H9 (cell line): ENCODE data around the gene KLHDC9. TPM values are rescaled to one million over a fixed set of nuclear protein-coding genes. Genes with fewer than 3 reads are reported as not detected.
"Not testable (repeated sequence)": the region's sequence is repeated elsewhere in the genome, so short reads cannot be mapped to it uniquely, and the experiment has no call there.

ENCODE experiments used
- DNase-seq: peaks from one replicate; pipeline ENCODE4 v3.0.0-alpha.2; 2017
- H2AFZ ChIP-seq: one replicate; pipeline ENCODE4 v1.6.1; 2013; ENCODE audit warnings: mild to moderate bottlenecking, low read length, control low read depth, moderate library complexity
- H2AK5ac ChIP-seq: 2 replicates; pipeline ENCODE4 v1.6.1; 2013; ENCODE audit warnings: low read length, control low read depth, mixed read lengths; ENCODE audit not compliant: insufficient read length
- H2BK120ac ChIP-seq: one replicate; pipeline ENCODE4 v1.6.1; 2013; ENCODE audit warnings: low read depth, mild to moderate bottlenecking, low read length, control low read depth, inconsistent platforms; ENCODE audit not compliant: poor library complexity, severe bottlenecking
- H2BK12ac ChIP-seq: 2 replicates; pipeline ENCODE4 v1.6.1; 2013; ENCODE audit warnings: low read length, control low read depth, mixed read lengths, low read depth; ENCODE audit not compliant: insufficient read length
- H2BK15ac ChIP-seq: 2 replicates; pipeline ENCODE4 v1.6.1; 2013; ENCODE audit warnings: low read depth, low read length, control low read depth
- H2BK20ac ChIP-seq: one replicate; pipeline ENCODE4 v1.6.1; 2013; ENCODE audit warnings: low read depth, mild to moderate bottlenecking, low read length, control low read depth, inconsistent platforms; ENCODE audit not compliant: poor library complexity, severe bottlenecking
- H2BK5ac ChIP-seq: 2 replicates; pipeline ENCODE4 v1.6.1; 2013; ENCODE audit warnings: low read length, control low read depth, mixed read lengths; ENCODE audit not compliant: insufficient read length
- H3K14ac ChIP-seq: 2 replicates; pipeline ENCODE4 v1.6.1; 2013; ENCODE audit warnings: low read length, control low read depth; ENCODE audit not compliant: insufficient read depth
- H3K18ac ChIP-seq: 2 replicates; pipeline ENCODE4 v1.6.1; 2013; ENCODE audit warnings: low read depth, mild to moderate bottlenecking, mixed read lengths, low read length, control low read depth; ENCODE audit not compliant: insufficient read length
- H3K23ac ChIP-seq: 2 replicates; pipeline ENCODE4 v1.6.1; 2013; ENCODE audit warnings: low read length, control low read depth, mixed read lengths, low read depth; ENCODE audit not compliant: insufficient read length
- H3K23me2 ChIP-seq: 2 replicates; pipeline ENCODE4 v1.6.1; 2013; ENCODE audit warnings: low read depth, mild to moderate bottlenecking, mixed read lengths, low read length, control low read depth; ENCODE audit not compliant: insufficient read length, poor library complexity, severe bottlenecking
- H3K27ac ChIP-seq: 2 replicates; pipeline ENCODE4 v1.5.1; 2013; ENCODE audit warnings: low read length, control low read depth, mixed read lengths, low read depth; ENCODE audit not compliant: insufficient read length
- H3K27me3 ChIP-seq: 2 replicates; pipeline ENCODE4 v1.6.1; 2013; ENCODE audit warnings: low read length, control low read depth, inconsistent platforms; ENCODE audit not compliant: insufficient read depth
- H3K4ac ChIP-seq: 2 replicates; pipeline ENCODE4 v1.6.1; 2013; ENCODE audit warnings: low read depth, mild to moderate bottlenecking, control low read depth, inconsistent platforms, low read length, moderate library complexity
- H3K4me1 ChIP-seq: 2 replicates; pipeline ENCODE4 v1.6.1; 2013; ENCODE audit warnings: low read length, control low read depth, inconsistent platforms; ENCODE audit not compliant: insufficient read depth
- H3K4me2 ChIP-seq: 2 replicates; pipeline ENCODE4 v1.6.1; 2013; ENCODE audit warnings: low read length, control low read depth, mixed read lengths; ENCODE audit not compliant: insufficient read length, insufficient read depth
- H3K56ac ChIP-seq: 2 replicates; pipeline ENCODE4 v1.6.1; 2013; ENCODE audit warnings: low read depth, mild to moderate bottlenecking, mixed read lengths, low read length, control low read depth; ENCODE audit not compliant: insufficient read length
- H3K79me1 ChIP-seq: 2 replicates; pipeline ENCODE4 v1.6.1; 2013; ENCODE audit warnings: low read depth, mild to moderate bottlenecking, moderate library complexity, low read length, control low read depth, inconsistent platforms; ENCODE audit not compliant: insufficient read depth, poor library complexity, severe bottlenecking
- H3K79me2 ChIP-seq: 2 replicates; pipeline ENCODE4 v1.6.1; 2013; ENCODE audit warnings: low read length, control low read depth, inconsistent platforms; ENCODE audit not compliant: insufficient read depth
- H3K9ac ChIP-seq: 2 replicates; pipeline ENCODE4 v1.6.1; 2013; ENCODE audit warnings: low read length, control low read depth, mixed read lengths; ENCODE audit not compliant: insufficient read length; ENCODE audit errors: extremely low read depth
- H3K9me3 ChIP-seq: one replicate; pipeline ENCODE4 v1.6.1; 2013; ENCODE audit warnings: low read depth, low read length, inconsistent platforms; ENCODE audit not compliant: control insufficient read depth
- H3T11ph ChIP-seq: one replicate; pipeline ENCODE4 v1.6.1; 2013; ENCODE audit warnings: mild to moderate bottlenecking, low read length, control low read depth, inconsistent platforms
- H4K20me1 ChIP-seq: one replicate; pipeline ENCODE4 v1.6.1; 2013; ENCODE audit not compliant: control insufficient read depth, insufficient read length, insufficient read depth
- H4K5ac ChIP-seq: 2 replicates; pipeline ENCODE4 v1.6.1; 2013; ENCODE audit warnings: low read depth, mild to moderate bottlenecking, mixed read lengths, low read length, control low read depth; ENCODE audit not compliant: insufficient read length
- H4K8ac ChIP-seq: replicated peaks from 2 replicates; pipeline ENCODE4 v1.6.1; 2013; ENCODE audit warnings: low read length, control low read depth, mixed read lengths, low read depth; ENCODE audit not compliant: insufficient read length
- H4K91ac ChIP-seq: 2 replicates; pipeline ENCODE4 v1.6.1; 2013; ENCODE audit warnings: low read depth, mild to moderate bottlenecking, moderate library complexity, mixed read lengths, low read length, control low read depth; ENCODE audit not compliant: insufficient read length
- H3K27ac Mint-ChIP-seq, 3 experiments: 2 replicates in 2 of 3; 3 replicates in 1 of 3; pipeline ENCODE4 v1.8.0; 2020 to 2021; ENCODE audit warnings: mixed read lengths in 3 of 3, mild to moderate bottlenecking in 1 of 3, moderate library complexity in 1 of 3
- H3K27me3 Mint-ChIP-seq: 2 replicates; pipeline ENCODE4 v1.8.0; 2021; ENCODE audit warnings: low read depth, mild to moderate bottlenecking, moderate library complexity, mixed read lengths
- H3K36me3 Mint-ChIP-seq, 3 experiments: 2 replicates in 2 of 3; 3 replicates in 1 of 3; pipeline ENCODE4 v1.8.0; 2020 to 2021; ENCODE audit warnings: low read depth in 3 of 3, mixed read lengths in 3 of 3; ENCODE audit not compliant: insufficient read depth in 1 of 3
- H3K4me1 Mint-ChIP-seq, 2 experiments: 2 replicates each; pipeline ENCODE4 v1.8.0; 2020; ENCODE audit warnings: mixed read lengths in 2 of 2
- H3K4me3 Mint-ChIP-seq, 2 experiments: 2 replicates in 1 of 2; 3 replicates in 1 of 2; pipeline ENCODE4 v1.8.0; 2020 to 2021; ENCODE audit warnings: mild to moderate bottlenecking in 2 of 2, mixed read lengths in 2 of 2, moderate library complexity in 1 of 2
- H3K9me3 Mint-ChIP-seq, 2 experiments: 2 replicates in 1 of 2; 3 replicates in 1 of 2; pipeline ENCODE4 v1.8.0; 2020; ENCODE audit warnings: mild to moderate bottlenecking in 2 of 2, mixed read lengths in 2 of 2, moderate library complexity in 1 of 2
- CTCF ChIP-seq: fragments of 200-600 bp; sonication (generic); conservative IDR thresholded peaks from 3 replicates; pipeline ENCODE4 v1.8.0; 2021; ENCODE audit warnings: antibody characterized with exemption, mild to moderate bottlenecking
- WGBS: extraction: QIAGEN DNeasy Blood & Tissue Kit; methylation state at CpG from one replicate; pipeline ENCODE4 v1.1.7; 2013; ENCODE audit warnings: missing lambda C conversion rate, low lambda C conversion rate, mixed read lengths; ENCODE audit not compliant: insufficient read length; ENCODE audit errors: extremely low coverage; 5-methylcytosine and 5-hydroxymethylcytosine counted together
- total RNA-seq: library from RNA; stranded (reverse); gene quantifications from 2 replicates; pipeline ENCODE4 v1.2.1, GENCODE V29; 2021

Gene KLHDC9
- total RNA-seq, 1 experiment from 2014 or later = 6.6 TPM

- Histone ChIP-seq H3K23me2 (no peaks in the 10 kb centered on the region), H3T11ph (no peak overlapping the region), H3K27me3 (no peaks in the 10 kb centered on the region), H3K79me1 (no peaks in the 10 kb centered on the region), H3K9ac (no peak overlapping the region), H2BK120ac (no peak overlapping the region), H2AK5ac (no peak overlapping the region), H3K4ac (no peak overlapping the region), H2BK5ac (no peak overlapping the region), H4K91ac (no peak overlapping the region), H4K20me1 (no peaks in the 10 kb centered on the region), H3K9me3 (no peaks in the 10 kb centered on the region), H3K4me1 (no peaks in the 10 kb centered on the region; the same call in 1 of the 2 replicates), H3K23ac (no peak overlapping the region), H3K14ac (no peak overlapping the region), H2AFZ (no peak overlapping the region), H3K79me2 (no peaks in the 10 kb centered on the region), H2BK20ac (no peak overlapping the region), H2BK15ac (no peak overlapping the region), H3K18ac (no peak overlapping the region), H3K4me2 (no peak overlapping the region), H4K5ac (no peak overlapping the region), H4K8ac (no peak overlapping the region), H2BK12ac (no peak overlapping the region), H3K56ac (no peak overlapping the region), H3K27ac (no peak overlapping the region)
- H3K4me1 Mint-ChIP-seq = peaks cover 8 to 16% of the 10 kb centered on the region in 2 experiments
- no peak for DNase-seq
- no peak overlapping the region for H3K27ac Mint-ChIP-seq
- no peaks in the 10 kb centered on the region for H3K9me3 Mint-ChIP-seq
- peaks cover 3% of the 10 kb centered on the region; the same call in 1 of the 2 replicates for H3K27me3 Mint-ChIP-seq
- no peak overlapping the region for H3K4me3 Mint-ChIP-seq
- no peaks in the 10 kb centered on the region for H3K36me3 Mint-ChIP-seq
- no CpG with 5 or more reads among the region's 4 CpGs for WGBS
- TF ChIP-seq CTCF = no peak
Observed at GRCh38 chr1:161061419-161061818, 36.7 kb upstream of the KLHDC9 start.

- Mint-ChIP-seq H3K27me3 (peaks cover 16% of the 10 kb centered on the region), H3K4me1 (peaks cover 11 to 16% of the 10 kb centered on the region in 2 experiments), H3K4me3 (0 out of 5 replicates have a peak overlapping the region, but pooled peaks of 1 of the 2 experiments have one; percentile 7)
- H3K27ac Mint-ChIP-seq, H3K9me3 Mint-ChIP-seq, H2AFZ ChIP-seq, H2AK5ac ChIP-seq, H2BK15ac ChIP-seq, H4K20me1 ChIP-seq, H3K9me3 ChIP-seq, H4K5ac ChIP-seq, H3K4ac ChIP-seq, H3K9ac ChIP-seq, DNase-seq, H3K79me1 ChIP-seq, H2BK12ac ChIP-seq, H3T11ph ChIP-seq, H3K14ac ChIP-seq, H3K4me1 ChIP-seq, H2BK20ac ChIP-seq, H3K27ac ChIP-seq, H3K18ac ChIP-seq, H3K36me3 Mint-ChIP-seq, H3K23ac ChIP-seq, H3K56ac ChIP-seq, H4K91ac ChIP-seq, H3K4me2 ChIP-seq, H2BK5ac ChIP-seq, H3K79me2 ChIP-seq, H2BK120ac ChIP-seq, H3K27me3 ChIP-seq, H3K23me2 ChIP-seq, H4K8ac ChIP-seq: not testable (repeated sequence)
- WGBS = no CpG with 5 or more reads among the region's 6 CpGs
Observed at GRCh38 chr1:161063936-161064335, 34.2 kb upstream of the KLHDC9 start.
